Measurements from ENCODE around the gene ANKFN1. TPM values are rescaled to one million over a fixed set of nuclear protein-coding genes. Genes with fewer than 3 reads are reported as not detected.

ANKFN1 gene
- total RNA-seq, 2 donors from 2014 or later: 0.37 to 1.2 TPM

GRCh38 chr17:56142325-56142724 lies 10.9 kb upstream of the ANKFN1 start:
- DNase-seq (no peak), ATAC-seq (no peak)
- intact Hi-C loops (cut with DNase I, micrococcal nuclease): no loop called here

- no peak for DNase-seq
- no peak for ATAC-seq
- intact Hi-C loops (cut with DNase I, micrococcal nuclease): no loop called here
These were observed 10.5 kb upstream of the ANKFN1 start for GRCh38 chr17:56142781-56143180.

GRCh38 chr17:56144223-56144622 lies 9.1 kb upstream of the ANKFN1 start:
- intact Hi-C loops (cut with DNase I, micrococcal nuclease): no loop called here
- no peak for DNase-seq
- no peak for ATAC-seq

- intact Hi-C loops (cut with DNase I, micrococcal nuclease): no loop called here
- DNase-seq (no peak), ATAC-seq (no peak)
These were observed 6.7 kb upstream of the ANKFN1 start for GRCh38 chr17:56146534-56146933.

- intact Hi-C loops (cut with DNase I, micrococcal nuclease): no loop called here
- ATAC-seq (no peak), DNase-seq (no peak)
These were observed 4.9 kb upstream of the ANKFN1 start for GRCh38 chr17:56148333-56148732.

- no peak for DNase-seq
- intact Hi-C loops (cut with DNase I, micrococcal nuclease): no loop called here
- no peak for ATAC-seq
These were observed 3.8 kb upstream of the ANKFN1 start for GRCh38 chr17:56149266-56150036.

- DNase-seq (no peak), ATAC-seq (no peak)
- intact Hi-C loops (cut with DNase I, micrococcal nuclease): no loop called here
These were observed 2.6 kb upstream of the ANKFN1 start for GRCh38 chr17:56150649-56151048.

- no peak for ATAC-seq
- DNase-seq: no peak
- intact Hi-C loops (cut with DNase I, micrococcal nuclease): no loop called here
These were observed 4.6 kb downstream of the ANKFN1 start for GRCh38 chr17:56157845-56158244.

GRCh38 chr17:56158344-56158743 lies 5.1 kb downstream of the ANKFN1 start:
- intact Hi-C loops (cut with DNase I, micrococcal nuclease): no loop called here
- DNase-seq: no peak
- ATAC-seq: no peak

GRCh38 chr17:56158915-56159825 lies 5.9 kb downstream of the ANKFN1 start:
- intact Hi-C loops (cut with DNase I, micrococcal nuclease): no loop called here
- no peak for ATAC-seq
- DNase-seq: no peak

GRCh38 chr17:56159826-56160380 lies 6.6 kb downstream of the ANKFN1 start:
- ATAC-seq: no peak
- intact Hi-C loops (cut with DNase I, micrococcal nuclease): no loop called here
- no peak for DNase-seq

- no peak for ATAC-seq
- DNase-seq: no peak
- intact Hi-C loops (cut with DNase I, micrococcal nuclease): no loop called here
These were observed 7.1 kb downstream of the ANKFN1 start for GRCh38 chr17:56160422-56160821.

GRCh38 chr17:56165072-56165641 lies 11.9 kb downstream of the ANKFN1 start:
- no peak for DNase-seq
- no peak for ATAC-seq
- intact Hi-C loops (cut with DNase I, micrococcal nuclease): no loop called here

GRCh38 chr17:56167491-56167890 lies 14.2 kb downstream of the ANKFN1 start:
- DNase-seq (no peak), ATAC-seq (no peak)
- intact Hi-C loops (cut with DNase I, micrococcal nuclease): no loop called here

- intact Hi-C loops (cut with DNase I, micrococcal nuclease): no loop called here
- no peak for ATAC-seq
- DNase-seq: no peak
These were observed 16.3 kb downstream of the ANKFN1 start for GRCh38 chr17:56169621-56170020.

- ATAC-seq: no peak
- intact Hi-C loops (cut with DNase I, micrococcal nuclease): no loop called here
- DNase-seq: no peak
These were observed 18.1 kb downstream of the ANKFN1 start for GRCh38 chr17:56171186-56171959.

- ATAC-seq: no peak
- DNase-seq: no peak
- intact Hi-C loops (cut with DNase I, micrococcal nuclease): no loop called here
These were observed 19.3 kb downstream of the ANKFN1 start for GRCh38 chr17:56172517-56172982.

GRCh38 chr17:56173026-56173425 lies 19.8 kb downstream of the ANKFN1 start:
- no peak for ATAC-seq
- intact Hi-C loops (cut with DNase I, micrococcal nuclease): no loop called here
- DNase-seq: no peak
